HL-60 (cell line): ENCODE measurements around the gene CNTN1.

Source experiments
- SPI1 ChIP-seq: IDR thresholded peaks from 2 replicates; pipeline ENCODE4 v1.6.1; 2012; ENCODE audit warnings: low read depth, mild to moderate bottlenecking, borderline replicate concordance
- TF ChIP-seq, protein P1 (sequence below): IDR thresholded peaks from one replicate; pipeline ENCODE4 v1.5.1; 2011; ENCODE audit warnings: low read length, control low read depth, inconsistent platforms; ENCODE audit not compliant: insufficient read depth

DNA sequence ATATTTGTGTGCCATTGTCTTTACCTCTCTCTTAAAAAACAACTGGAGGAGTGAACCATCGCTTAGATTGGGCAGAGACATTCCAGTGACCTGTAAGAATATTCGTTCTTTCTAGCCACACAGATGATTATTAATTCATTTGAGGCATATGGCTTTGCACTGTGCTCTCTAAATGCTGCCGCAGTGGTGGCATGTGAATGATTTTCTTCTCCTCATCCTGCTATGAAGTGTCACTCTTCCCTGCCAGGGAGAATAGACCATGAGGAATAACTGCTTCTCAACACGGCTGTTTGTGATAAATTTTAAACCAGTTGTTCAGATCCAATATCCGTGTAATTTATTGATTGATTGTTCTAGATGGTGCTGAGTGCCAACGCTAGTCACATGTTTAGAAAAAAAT lies 225.3 kb downstream of the CNTN1 start:
- TF ChIP-seq, protein P1, sequence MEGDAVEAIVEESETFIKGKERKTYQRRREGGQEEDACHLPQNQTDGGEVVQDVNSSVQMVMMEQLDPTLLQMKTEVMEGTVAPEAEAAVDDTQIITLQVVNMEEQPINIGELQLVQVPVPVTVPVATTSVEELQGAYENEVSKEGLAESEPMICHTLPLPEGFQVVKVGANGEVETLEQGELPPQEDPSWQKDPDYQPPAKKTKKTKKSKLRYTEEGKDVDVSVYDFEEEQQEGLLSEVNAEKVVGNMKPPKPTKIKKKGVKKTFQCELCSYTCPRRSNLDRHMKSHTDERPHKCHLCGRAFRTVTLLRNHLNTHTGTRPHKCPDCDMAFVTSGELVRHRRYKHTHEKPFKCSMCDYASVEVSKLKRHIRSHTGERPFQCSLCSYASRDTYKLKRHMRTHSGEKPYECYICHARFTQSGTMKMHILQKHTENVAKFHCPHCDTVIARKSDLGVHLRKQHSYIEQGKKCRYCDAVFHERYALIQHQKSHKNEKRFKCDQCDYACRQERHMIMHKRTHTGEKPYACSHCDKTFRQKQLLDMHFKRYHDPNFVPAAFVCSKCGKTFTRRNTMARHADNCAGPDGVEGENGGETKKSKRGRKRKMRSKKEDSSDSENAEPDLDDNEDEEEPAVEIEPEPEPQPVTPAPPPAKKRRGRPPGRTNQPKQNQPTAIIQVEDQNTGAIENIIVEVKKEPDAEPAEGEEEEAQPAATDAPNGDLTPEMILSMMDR = no peak
- TF ChIP-seq SPI1 = no peak
